Body of pancreas (tissue), 4 donors: ENCODE results near the gene NUP188.

Experiments
- CTCF ChIP-seq, 7 experiments: fragments of 450-650 bp in 4 of 7; fragments of 200-600 bp in 3 of 7; sonication (generic) in 3 of 7; IDR thresholded peaks; one replicate each; pipeline ENCODE4 v1.5.1; 2016 to 2019; ENCODE audit warnings: antibody characterized with exemption in 7 of 7
- POLR2A ChIP-seq, 3 donors: fragments of 450-650 bp; IDR thresholded peaks; one replicate each; pipeline ENCODE4 v1.6.1; 2016; ENCODE audit warnings: antibody characterized with exemption in 3 of 3, mild to moderate bottlenecking in 2 of 3

GRCh38 chr9:129042016-129042415, 94.5 kb downstream of the NUP188 start:
- TF ChIP-seq CTCF (IDR thresholded peaks at IDR 0.05): no peak
- no peak for TF ChIP-seq POLR2A (IDR thresholded peaks at IDR 0.05)
